Bronchial epithelial cell (primary cell): ENCODE measurements around the gene LCN12. TPM values are rescaled to one million over a fixed set of nuclear protein-coding genes. Genes with fewer than 3 reads are reported as not detected.

Experiments used
- DNase-seq: peaks from one replicate; pipeline ENCODE4 v3.0.0-alpha.2; 2010; ENCODE audit warnings: low read depth
- FAIRE-seq: peaks from 2 replicates; lab custom pipeline; 2011; peaks lifted over from hg19 to GRCh38; lab: Jason Lieb, UNC
- H3K27me3 ChIP-seq: 2 replicates; pipeline ENCODE4 v1.5.1; 2011; ENCODE audit warnings: low read length; ENCODE audit not compliant: control insufficient read depth, insufficient read depth
- H3K36me3 ChIP-seq: 2 replicates; pipeline ENCODE4 v1.5.1; 2011; ENCODE audit warnings: low read length; ENCODE audit not compliant: control insufficient read depth, insufficient read depth
- H3K4me3 ChIP-seq: 2 replicates; pipeline ENCODE4 v1.5.1; 2011; ENCODE audit warnings: mild to moderate bottlenecking, low read depth, low read length, control low read depth
- total RNA-seq: library from RNA; depleted of rRNA; stranded (reverse); fragments of >200 nt; gene quantifications from 2 replicates; pipeline ENCODE4 v1.2.1, GENCODE V29; 2014
- TF ChIP-seq, protein P1 (sequence below): IDR thresholded peaks from 2 replicates; pipeline ENCODE4 v1.5.1; 2011; ENCODE audit warnings: mild to moderate bottlenecking, moderate library complexity, low read length, control low read depth, inconsistent platforms; ENCODE audit not compliant: insufficient read depth, severe bottlenecking

The LCN12 gene
- total RNA-seq, 1 donor from 2014 or later: not detected

DNA sequence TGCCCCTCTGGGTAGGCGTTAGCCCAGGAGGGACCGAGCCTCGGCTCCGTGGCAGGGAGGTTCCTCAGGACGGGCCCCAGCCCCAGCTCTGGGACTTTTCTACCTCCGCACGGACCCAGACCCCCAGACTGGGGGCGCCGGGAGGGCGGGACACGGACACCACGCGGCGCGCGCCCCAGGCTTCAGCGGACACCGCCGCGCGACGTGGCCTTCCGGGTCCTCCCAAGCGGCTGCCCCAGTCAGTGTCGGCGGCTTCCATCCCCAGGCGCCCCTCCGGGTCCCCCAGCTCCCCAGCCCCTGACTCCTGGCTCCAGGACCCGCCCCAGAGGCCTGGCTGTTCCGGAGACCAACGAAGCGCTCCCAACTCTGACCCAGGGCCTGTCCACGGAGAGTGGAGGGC is 33.8 kb downstream of the LCN12 start:
- FAIRE-seq: no peak
- DNase-seq: no peak
- Histone ChIP-seq H3K4me3 (no peak overlapping the region), H3K36me3 (no peaks in the 10 kb centered on the region), H3K27me3 (peaks cover 10% of the 10 kb centered on the region)
- TF ChIP-seq, protein P1, sequence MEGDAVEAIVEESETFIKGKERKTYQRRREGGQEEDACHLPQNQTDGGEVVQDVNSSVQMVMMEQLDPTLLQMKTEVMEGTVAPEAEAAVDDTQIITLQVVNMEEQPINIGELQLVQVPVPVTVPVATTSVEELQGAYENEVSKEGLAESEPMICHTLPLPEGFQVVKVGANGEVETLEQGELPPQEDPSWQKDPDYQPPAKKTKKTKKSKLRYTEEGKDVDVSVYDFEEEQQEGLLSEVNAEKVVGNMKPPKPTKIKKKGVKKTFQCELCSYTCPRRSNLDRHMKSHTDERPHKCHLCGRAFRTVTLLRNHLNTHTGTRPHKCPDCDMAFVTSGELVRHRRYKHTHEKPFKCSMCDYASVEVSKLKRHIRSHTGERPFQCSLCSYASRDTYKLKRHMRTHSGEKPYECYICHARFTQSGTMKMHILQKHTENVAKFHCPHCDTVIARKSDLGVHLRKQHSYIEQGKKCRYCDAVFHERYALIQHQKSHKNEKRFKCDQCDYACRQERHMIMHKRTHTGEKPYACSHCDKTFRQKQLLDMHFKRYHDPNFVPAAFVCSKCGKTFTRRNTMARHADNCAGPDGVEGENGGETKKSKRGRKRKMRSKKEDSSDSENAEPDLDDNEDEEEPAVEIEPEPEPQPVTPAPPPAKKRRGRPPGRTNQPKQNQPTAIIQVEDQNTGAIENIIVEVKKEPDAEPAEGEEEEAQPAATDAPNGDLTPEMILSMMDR: no peak

DNA sequence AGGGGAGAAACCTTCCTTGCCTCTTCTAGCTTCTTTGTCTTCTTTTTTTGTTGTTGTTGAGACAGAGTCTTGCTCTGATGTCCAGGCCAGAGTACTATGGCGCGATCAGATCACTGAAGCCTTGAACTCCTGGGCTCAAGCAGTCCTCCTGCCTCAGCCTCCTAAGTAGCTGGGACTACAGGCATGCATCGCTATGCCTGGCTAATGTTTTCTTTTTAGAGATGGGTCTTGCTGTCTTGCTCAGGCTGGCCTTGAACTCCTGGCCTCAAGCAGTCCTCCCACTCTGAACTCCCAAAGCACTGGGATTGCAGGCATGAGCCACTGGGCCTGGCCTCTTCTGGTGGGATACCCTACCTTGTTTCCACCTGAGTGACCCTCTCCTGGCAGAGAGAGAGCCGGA is 36.8 kb downstream of the LCN12 start:
- FAIRE-seq (no peak), DNase-seq (no peak)
- H3K4me3 ChIP-seq: no peak overlapping the region
- TF ChIP-seq, protein P1: no peak
- peaks cover 9% of the 10 kb centered on the region for H3K27me3 ChIP-seq
- peaks cover 2% of the 10 kb centered on the region for H3K36me3 ChIP-seq

DNA sequence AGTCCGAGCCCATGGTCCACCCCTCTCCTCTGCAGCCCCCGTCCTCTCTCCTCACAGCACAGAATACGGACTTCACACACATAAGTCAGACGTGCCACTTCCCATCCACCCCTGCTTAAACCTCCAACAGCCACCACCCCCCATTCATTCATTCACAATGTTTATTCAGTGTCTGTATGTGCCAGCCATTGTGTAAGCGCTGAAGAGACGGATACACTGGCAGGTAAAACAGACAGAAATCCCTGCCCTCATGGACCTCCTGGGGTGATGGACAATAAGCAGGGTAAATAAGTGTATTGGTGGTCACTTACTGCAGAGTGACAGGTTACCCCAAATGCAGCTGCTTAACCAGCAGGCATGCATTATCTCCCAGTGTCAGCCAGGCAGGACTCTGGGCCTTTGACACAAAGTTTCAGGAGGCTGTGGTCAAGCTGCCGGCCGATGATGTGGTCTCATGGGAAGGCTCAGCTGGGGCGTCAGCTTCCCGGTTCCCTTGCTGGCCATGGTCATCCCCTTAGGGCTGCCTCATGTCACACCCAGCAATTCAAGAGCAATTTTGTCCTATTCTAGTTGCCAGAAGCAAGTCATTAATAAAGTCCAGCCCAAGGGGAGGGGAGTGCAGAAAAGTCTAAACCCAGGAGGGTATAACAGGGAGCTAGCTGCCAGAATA is 38.3 kb downstream of the LCN12 start:
- DNase-seq (no peak), FAIRE-seq (no peak)
- no peaks in the 10 kb centered on the region for H3K27me3 ChIP-seq
- peaks cover 2% of the 10 kb centered on the region for H3K36me3 ChIP-seq
- no peak overlapping the region for H3K4me3 ChIP-seq
- TF ChIP-seq, protein P1: no peak

DNA sequence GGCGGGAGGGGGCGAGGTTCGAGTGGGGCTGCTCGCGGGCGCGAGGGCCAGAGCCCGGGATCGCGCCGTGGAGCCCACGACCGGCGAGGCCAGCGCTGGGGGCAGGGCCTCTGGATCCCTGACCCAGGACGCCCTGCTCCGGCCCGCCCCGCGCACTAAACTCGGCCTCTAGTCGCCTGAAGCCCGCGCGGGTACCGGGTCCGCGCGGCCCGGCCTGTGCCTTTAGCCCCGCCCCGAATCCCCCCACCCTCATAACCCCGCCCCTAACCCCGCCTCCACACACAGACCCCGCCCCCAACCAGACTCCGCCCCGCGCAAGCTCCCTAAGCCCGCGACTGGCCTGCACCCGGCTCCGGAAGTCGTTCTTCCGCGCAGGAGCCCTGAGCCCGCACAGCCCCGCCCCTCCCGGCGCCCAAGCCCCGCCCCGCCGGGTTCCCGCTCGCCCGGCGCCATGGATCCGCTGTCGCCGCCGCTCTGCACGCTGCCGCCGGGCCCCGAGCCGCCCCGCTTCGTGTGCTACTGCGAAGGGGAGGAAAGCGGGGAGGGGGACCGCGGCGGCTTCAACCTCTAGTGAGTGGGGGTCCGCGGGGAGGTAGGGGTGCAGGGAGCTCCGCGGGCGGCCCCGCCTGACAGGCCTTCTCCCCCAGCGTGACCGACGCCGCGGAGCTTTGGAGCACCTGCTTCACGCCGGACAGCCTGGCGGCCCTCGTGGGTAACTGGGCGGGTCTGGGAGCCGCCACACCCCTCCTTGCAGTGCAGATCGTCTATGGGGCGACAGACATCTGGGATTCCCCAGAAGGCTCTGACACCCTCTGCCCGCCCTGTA is 40.1 kb downstream of the LCN12 start, which contains the start of gene PAXX:
Gene PAXX (plus strand): TSS at position 430 of the 826 bp plus-strand sequence. CDS start 22 bp downstream, at position 452.
- FAIRE-seq (no peak), DNase-seq (peak; percentile 66)
- peaks cover 2% of the 10 kb centered on the region for H3K36me3 ChIP-seq
- H3K27me3 ChIP-seq: no peaks in the 10 kb centered on the region
- TF ChIP-seq, protein P1: no peak
- peak within 1 kb of the TSS; percentile 62 for H3K4me3 ChIP-seq

DNA sequence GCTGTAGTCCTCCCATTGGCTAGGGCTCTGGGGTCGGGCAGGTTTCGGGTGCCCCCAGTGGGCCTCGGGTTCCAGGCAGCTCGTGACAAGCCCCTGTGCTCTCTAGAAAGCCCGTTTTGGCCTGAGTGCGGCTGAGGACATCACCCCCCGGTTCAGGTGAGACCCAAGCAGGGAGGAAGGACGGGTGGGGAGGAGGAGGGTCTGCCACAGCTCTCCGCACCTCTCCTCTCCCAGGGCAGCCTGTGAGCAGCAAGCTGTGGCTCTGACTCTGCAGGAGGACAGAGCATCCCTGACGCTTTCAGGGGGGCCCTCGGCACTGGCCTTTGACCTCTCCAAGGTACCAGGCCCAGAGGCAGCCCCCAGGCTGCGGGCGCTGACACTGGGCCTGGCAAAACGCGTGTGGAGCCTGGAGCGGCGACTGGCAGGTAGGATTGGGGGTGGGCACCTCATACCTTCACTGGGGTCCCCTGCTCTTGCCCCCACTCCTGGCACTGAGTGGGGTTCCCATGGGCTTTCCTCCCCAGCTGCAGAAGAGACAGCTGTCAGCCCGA is 40.8 kb downstream of the LCN12 start:
- H3K36me3 ChIP-seq: peaks cover 2% of the 10 kb centered on the region
- no peaks in the 10 kb centered on the region for H3K27me3 ChIP-seq
- no peak for DNase-seq
- TF ChIP-seq, protein P1: no peak
- no peak for FAIRE-seq
- peak overlapping the region; percentile 62 for H3K4me3 ChIP-seq
